GM12891 (cell line): ENCODE results near the gene PTH2R.

Experiments used
- PAX5 ChIP-seq: IDR thresholded peaks from 2 replicates; pipeline ENCODE4 v1.6.1; 2011; ENCODE audit warnings: low read length, moderate library complexity, mild to moderate bottlenecking; ENCODE audit not compliant: insufficient read depth, severe bottlenecking
- POLR2A ChIP-seq: IDR thresholded peaks from 2 replicates; pipeline ENCODE4 v1.6.1; 2011; ENCODE audit warnings: low read depth, low read length, control low read depth
- POLR2AphosphoS5 ChIP-seq: IDR thresholded peaks from 2 replicates; pipeline ENCODE4 v1.6.1; 2011; ENCODE audit warnings: low read depth, low read length, control low read depth
- POU2F2 ChIP-seq: IDR thresholded peaks from 2 replicates; pipeline ENCODE4 v1.6.1; 2011; ENCODE audit warnings: low read depth, mild to moderate bottlenecking, control low read depth, low read length, moderate library complexity
- SPI1 ChIP-seq: IDR thresholded peaks from 2 replicates; pipeline ENCODE4 v1.6.1; 2011; ENCODE audit warnings: low read depth, low read length, control low read depth
- TAF1 ChIP-seq: IDR thresholded peaks from 2 replicates; pipeline ENCODE4 v1.6.1; 2011; ENCODE audit warnings: low read depth, low read length, control low read depth

DNA sequence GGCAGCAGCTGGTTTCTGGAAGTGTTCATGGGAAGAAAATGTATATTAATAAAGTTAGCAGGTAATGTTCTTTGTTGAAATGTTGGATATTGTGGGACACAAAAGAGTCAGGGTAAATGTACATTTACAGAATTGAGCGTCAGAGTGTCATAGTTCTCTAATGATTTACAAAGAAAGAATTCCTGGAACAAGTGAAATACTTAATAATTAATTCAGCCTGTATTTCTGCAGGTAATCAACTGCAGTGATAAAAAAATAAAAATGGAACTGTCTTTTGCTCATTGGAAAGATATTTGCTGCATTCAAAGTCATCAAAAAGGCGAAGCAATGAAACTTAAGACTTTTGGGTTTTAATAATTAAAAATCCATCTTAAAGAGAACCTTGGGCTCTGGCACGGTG is 27.4 kb upstream of the PTH2R start:
- TF ChIP-seq POLR2AphosphoS5 (no peak), SPI1 (no peak), POLR2A (no peak), TAF1 (no peak), POU2F2 (no peak), PAX5 (no peak)
